Measurements from ENCODE around the gene IPO9.
"Not testable (repeated sequence)": the region's sequence is repeated elsewhere in the genome, so short reads cannot be mapped to it uniquely, and the experiment has no call there.

IPO9 gene

GRCh38 chr1:201895913-201896807 is 67.2 kb downstream of the IPO9 start:
- peak; percentile 89 for DNase-seq (ENCODE audit: low spot score)
- TF ChIP-seq CTCF (IDR thresholded peaks at IDR 0.05; ENCODE audit: extremely low read depth, missing control alignments), result peak; percentile 72

DNA sequence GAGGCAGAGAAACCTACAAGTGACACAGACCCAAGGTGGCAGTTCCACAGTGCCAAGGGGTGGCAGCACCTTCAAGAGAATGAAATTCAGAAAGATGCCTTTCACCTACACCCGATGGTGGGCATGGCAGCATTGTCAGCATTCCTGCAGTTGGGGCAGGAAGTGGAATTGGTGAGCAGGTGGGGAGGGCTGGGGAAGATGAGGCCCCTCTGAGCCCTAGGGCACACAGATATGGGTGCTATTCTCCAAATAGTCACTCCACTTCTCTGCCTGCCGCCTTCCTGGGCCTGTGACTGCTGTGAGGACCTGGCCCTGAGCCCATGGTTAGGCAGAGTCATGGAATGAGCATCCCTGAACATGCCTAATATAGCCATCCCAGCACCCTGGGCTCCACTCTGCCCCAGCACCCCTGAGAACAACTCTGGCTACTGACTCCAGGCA is 68.0 kb downstream of the IPO9 start:
- DNase-seq (ENCODE audit: low spot score), result no peak
- no peak for TF ChIP-seq CTCF (IDR thresholded peaks at IDR 0.05; ENCODE audit: extremely low read depth, missing control alignments)

GRCh38 chr1:201898240-201898894 is 69.4 kb downstream of the IPO9 start:
- DNase-seq (ENCODE audit: low spot score), result no peak
- no peak for TF ChIP-seq CTCF (IDR thresholded peaks at IDR 0.05; ENCODE audit: extremely low read depth, missing control alignments)

DNA sequence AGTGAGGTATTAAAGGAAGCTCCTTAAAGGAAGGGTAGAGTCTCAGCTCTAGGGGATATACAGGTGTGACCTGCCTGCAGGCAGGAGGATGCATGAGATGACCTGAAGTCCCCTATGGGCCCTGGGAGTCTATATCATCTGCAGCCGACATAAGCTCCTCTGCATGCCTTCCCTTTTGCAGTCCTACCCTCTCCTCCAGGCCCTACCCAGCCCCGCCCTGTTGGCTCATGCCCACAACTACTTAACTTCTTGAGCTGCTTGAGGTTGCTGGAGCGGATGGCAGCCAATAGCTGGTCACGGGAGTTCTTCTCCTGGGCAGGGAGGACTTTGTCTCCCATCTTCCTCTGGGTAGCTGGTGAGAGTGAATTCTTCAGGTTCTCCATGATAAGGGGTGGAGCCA is 70.0 kb downstream of the IPO9 start:
- TF ChIP-seq CTCF (IDR thresholded peaks at IDR 0.05; ENCODE audit: extremely low read depth, missing control alignments), result no peak
- no peak for DNase-seq (ENCODE audit: low spot score)

- DNase-seq (ENCODE audit: low spot score), result no peak
- no peak for TF ChIP-seq CTCF (IDR thresholded peaks at IDR 0.05; ENCODE audit: extremely low read depth, missing control alignments)
Observed at GRCh38 chr1:201899683-201900429, 70.9 kb downstream of the IPO9 start.

GRCh38 chr1:201900476-201900875 is 71.5 kb downstream of the IPO9 start:
- DNase-seq (ENCODE audit: low spot score), result no peak
- no peak for TF ChIP-seq CTCF (IDR thresholded peaks at IDR 0.05; ENCODE audit: extremely low read depth, missing control alignments)

DNA sequence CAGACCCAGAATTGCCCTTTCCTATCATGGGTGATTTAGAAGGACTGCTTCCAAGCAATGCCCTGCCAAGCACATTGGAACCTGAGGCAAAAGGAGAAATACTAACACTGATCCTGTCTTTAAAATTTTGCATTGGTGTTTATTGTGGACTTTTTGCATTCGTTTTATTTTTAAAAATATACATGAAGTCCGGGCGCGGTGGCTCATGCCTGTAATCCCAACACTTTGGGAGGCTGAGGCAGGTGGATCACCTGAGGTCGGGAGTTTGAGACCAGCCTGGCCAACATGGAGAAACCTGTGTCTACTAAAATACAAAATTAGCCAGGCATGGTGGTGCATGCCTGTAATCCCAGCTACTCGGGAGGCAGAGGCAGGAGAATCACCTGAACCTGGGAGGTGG is 72.1 kb downstream of the IPO9 start:
- not testable (repeated sequence) for DNase-seq (ENCODE audit: low spot score)
